ENCODE measurements around the gene SBF1.

SBF1 gene

DNA sequence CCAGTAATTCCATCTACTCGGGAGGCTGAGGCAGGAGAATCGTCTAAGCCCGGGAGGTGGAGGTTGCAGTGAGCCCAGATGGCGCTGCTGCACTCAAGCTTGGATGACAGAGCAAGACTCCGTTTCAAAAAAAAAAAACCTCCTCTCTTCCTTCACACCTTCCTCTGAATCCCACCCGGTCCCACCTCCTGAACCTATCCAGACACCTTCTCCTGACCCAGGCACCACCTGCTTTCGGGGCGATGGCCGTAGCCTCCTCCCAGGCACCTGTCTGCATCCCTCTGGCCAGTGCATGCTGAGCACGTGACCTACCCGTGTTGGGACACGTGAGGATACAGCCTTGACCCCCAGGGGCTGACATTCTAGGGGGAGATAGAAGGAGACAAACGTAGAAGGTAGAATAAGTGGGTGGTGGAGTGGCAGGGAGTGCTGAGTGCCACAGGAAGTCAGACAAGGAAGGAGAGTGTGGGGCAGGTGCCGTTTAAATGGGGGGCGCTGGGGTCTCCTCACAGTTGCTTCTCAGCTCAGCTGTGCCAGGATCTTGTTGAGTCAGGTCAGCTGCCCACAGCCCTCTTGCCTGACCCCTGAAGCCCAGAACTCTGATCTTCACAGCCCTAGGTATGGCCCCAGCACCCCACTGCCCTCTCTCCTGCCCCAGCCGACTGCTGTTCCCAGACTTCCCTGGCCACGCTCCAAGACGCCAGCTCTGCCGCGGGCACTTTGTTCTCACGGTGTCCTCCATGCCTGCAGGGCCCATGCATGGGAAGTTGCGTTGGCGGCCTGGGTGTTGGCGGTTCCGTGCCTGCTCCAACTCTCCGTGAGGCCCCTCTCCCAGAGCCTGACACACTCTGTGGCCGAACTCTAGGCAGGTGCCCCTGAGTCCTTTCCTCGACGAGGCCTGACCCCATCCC, 10.6 kb upstream of the SBF1 start:
- no peak for DNase-seq

DNA sequence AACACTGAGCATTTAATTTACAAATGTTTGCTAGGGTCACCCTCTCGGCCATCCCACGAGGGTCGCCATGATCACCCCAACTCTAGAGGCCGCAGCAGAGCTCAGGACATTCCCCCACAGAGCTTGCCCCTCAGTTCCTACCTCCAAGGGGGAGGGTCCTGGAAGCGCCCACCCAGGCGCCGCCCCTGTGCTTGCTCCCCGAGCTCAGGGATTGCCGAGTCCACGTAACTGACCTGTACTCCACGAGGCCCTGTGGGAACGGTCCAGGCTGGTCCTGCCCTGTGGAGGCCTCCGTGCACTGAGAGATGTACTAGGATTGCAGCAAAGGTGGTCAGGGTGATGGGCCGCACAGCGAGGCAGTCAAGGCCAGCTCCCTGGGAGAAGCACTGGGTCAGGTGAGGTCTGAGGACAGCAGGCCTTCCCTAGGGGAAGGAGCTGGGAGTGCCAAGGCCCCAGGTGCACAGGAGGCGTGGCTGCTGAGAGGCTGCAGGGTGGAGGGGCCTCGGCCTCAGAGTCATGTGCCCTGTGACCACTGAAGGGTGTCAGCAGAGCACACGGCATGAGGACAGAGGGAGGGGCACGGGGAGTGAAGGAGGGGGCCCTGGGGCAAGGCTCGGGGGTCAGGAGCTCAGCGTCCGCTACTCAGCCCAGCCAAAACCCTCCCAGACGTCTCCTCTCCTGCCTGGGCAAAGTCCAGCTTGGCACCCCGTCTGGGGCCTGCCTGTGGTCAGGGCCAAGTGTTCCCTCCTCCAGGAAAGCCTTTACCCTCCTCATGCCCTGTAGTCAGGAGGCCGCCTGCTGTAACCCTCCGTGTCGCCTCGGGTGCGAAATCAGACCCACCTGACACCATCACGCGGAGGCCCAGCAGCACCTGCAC, 9.4 kb upstream of the SBF1 start:
- DNase-seq, result no peak

DNA sequence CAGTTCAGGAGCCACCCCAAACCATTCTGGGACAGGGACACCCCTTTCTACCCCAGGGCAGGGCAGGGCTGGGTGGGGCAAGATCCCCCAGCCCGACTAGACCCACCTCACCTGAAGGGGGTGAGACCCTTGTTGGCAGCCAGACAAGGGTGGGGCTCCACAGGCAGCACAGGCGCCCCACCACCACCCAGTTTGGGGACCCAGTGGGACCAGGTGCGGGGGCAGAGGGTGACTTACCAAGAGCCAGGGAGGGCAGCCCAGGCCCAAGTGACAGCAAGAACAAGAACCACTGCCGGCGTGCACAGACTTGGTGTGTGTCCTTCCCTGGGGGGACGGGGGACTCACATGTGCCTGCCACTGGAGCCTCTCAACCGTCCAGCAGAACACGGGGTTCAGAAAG, 8.7 kb upstream of the SBF1 start:
- DNase-seq, result no peak

DNA sequence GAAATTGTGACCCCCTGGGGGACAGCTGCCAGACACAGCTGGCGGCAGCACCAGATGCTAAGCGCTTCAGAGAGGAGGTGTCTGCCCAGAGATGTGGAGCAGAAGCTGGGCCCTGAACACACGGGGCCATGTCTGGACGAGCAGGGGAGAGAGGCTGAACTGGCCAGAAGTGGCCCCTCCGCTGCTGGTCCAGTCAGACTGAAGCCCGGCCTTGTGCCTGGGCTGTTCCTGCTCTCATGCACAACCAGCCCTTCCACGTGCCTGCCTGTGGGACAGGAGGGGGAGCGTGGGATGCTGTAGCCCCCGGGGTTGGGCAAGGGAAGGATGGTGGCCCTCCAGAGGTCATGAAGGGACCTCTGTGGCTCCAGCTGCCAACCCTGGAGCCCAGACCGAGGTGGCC, 8.3 kb upstream of the SBF1 start:
- no peak for DNase-seq

DNA sequence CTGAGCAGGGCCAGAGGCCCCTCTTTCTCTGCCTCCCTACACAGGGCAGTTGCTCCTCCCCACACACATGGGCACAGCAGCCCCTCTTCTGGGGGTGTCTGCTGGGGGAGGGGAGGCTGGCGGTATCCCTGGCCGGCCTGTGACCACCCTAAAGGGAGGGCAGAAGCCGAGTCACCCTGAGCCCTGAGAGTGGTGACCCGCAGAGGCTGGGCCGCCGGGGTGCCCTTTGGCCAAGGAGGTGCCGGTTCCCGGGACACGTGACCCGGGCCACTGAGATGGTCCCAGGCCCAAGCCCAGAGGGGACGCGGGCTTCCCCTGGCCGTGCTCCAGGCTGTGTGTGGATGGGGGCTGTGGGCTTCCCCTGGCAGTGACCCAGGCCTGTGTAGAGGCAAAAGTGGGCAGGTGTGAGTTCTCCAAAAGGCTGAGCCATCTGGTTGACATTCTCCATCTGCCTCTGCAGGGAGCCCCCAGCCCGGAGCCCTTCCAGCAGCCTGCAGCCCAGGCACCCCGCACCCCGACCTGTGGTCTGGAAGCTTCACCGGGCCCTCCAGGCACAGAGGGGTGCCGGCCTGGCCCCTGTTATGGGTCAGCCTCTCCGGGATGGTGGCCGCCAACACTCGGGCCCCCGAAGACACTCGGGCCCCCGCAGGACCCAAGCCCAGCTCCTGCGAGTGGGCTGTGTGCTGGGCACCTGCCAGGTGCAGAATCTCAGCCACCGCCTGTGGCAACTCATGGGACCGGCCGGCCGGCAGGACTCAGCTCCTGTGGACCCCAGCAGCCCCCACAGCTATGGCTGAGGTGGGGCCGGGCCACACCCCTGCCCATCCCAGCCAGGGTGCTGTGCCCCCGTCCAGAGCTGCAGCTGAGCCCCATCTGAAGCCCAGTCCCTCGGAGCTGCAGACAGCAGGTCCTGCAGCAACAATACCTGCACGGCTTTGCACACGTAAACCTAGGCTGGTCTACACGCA, 7.6 kb upstream of the SBF1 start:
- DNase-seq, result no peak

DNA sequence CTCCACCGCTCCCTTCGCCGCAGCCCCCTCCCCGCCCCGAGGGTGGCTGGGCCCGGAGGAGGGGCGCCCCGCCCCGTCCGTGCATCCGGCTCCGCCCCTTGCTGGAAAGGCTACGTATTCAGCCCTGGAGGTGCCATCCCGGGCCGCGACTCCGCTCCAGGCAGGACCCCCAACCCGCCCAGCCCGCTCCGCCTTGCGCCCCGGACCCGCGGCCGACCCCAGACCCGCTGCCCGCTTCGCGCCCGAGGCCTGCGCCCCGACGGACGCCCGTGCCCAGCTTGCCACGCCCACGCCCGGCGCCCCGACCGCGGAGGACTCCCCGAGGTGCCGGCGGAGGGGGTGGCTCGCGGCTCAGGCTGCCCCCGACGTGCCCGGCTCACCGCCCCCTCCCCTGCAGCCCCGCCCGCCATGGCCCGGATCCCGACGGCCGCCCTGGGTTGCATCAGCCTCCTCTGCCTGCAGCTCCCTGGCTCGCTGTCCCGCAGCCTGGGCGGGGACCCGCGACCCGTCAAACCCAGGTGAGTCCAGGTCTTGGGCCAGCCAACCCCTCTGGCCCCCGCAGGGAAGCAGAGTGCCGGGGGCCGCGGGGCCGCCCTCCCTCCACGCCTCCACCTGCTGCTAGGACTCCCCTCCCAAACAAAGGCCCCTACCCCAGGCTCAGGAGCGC, 6.7 kb upstream of the SBF1 start, which contains the start of gene ADM2:
Gene ADM2, plus strand, starts transcription at position 104 of the 667 bp plus-strand sequence. Its CDS starts 305 bp downstream, at position 409.
- DNase-seq, result peak; percentile 19 to 55 (median 30)

DNA sequence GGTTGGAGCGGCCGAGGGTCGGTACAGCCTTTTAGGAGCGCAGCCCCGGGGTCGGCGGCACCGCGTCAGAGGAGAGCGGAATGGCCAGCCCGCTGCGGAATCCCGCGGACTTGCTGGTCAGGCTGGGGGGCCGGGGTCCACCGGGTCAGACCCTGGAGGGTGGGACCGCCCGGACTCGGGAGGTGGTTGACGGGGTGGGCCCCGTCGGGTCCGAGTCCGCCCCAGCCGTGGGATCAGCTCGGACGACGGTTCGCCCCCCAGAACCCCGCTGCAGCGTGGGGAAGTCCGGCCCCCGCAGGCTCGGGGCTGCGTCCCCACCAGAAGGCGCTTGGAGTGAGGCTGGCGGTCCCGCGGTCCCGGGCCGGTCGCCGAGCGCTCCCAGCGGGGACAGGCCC, 6.2 kb upstream of the SBF1 start:
- no peak for DNase-seq

DNA sequence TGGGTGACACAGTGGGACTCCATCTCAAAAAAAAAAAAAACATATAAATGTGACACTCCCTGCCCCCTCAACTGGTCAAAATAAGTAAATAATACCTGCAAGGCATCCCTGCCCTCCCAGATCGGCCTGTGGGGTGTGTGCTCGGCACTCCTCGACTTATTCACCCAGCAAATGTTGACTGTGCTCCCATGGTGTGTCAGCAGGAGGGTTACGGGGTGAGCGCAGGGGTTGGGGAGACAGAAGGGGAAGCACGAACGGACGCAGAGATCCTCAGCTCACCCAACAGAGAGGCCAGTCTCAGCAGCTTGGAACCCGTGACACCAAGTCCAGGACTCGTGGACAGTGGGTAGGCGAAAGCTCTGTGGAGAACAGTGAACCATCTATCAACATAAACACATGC, 4.9 kb upstream of the SBF1 start:
- DNase-seq, result peak; percentile 39 to 62 (median 52)

DNA sequence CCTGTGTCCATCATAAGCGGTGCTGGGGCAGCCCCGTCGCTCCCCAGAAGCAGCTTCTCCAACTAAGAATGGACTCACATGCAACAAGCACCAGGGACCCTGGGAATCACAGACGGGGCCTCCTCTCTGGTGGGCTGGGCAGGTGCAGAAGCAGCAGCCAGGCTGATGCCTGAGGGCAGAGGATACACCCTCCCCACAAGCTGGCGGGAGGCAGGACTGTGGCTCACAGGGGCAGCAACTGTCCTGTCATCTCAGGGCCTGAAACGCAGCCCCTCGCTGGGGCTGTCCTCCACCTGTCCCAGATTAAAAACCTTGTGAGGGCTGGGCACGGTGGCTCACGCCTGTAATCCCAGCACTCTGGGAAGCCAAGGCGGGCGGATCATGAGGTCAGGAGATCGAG, 3.1 kb upstream of the SBF1 start:
- DNase-seq, result no peak

DNA sequence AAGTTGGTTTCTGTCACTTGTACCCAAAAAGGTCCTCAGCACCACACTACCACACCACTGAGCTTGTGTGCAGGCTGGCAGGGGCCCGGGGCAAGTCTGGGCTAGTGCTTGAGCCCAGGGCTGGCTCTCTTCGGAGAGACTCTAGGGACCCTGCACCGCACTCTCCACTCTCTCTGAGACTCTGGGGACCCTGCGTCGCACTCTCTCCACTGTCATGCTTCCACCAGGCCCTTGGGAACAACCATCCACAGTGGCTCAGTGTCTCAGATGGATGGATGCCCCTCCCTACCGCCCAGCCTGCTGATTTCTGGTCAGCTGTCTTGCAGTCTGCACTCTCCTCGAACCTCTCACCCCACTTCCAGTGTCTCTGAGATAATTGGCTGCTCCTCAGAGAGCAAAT, 2.0 kb upstream of the SBF1 start:
- DNase-seq, result no peak

DNA sequence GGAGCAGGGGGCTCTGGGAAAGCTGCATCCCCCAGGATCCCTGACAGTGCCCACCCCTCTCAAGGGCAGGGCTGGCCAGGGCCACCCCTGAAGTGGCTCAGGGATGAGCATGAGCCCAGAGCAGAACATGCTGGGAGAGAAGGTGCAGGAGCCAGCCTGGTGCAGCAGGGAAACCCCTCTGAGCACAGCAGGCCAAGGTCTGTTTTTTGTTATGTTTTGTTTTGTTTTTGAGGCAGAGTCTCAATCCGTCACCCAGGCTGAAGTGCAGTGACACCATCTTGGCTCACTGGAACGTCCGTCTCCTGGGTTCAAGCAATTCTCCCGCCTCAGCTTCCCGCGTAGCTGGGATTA, 792 bp upstream of the SBF1 start:
- no peak for DNase-seq

DNA sequence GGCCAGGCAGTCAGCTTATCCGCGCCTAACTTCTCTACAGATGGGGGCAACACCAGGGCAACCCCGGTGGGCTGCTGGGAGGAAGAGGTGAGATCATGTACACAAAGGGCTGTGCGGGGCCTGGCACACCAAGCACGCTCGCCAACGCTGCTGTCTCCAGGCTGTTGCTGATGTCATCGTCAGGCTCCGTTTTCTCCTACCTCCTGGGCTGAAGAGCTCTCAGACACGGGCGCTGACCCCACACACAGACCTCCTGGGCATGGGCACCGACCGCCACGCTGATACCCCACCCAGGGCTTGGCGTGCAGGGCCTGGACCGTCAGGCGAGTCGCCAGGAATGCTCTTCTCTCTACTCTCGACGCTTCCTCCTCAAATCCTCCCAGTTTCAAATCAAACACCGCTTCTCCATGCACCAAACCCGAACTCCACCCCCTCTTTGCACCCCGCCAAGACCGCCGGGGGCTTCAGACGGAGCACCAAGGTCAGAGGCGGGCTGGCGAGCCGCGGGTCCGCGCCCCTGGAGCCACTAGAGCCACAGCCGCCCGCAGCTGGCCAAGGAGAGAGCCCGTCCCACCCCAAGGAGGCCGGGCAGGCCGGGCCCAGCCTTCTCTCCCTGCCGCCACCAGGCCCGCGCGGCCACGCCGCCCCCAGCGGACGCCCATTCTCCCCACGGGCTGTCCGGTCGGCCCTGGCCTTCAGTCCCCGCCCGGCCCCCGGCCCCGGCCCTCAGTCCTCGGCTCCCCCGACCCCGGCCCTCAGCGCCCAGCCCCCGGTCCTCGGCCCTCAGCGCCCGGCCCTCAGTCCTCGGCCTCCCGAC, 772 bp downstream of the SBF1 start:
- DNase-seq, result peak; percentile 53 to 77 (median 62)

DNA sequence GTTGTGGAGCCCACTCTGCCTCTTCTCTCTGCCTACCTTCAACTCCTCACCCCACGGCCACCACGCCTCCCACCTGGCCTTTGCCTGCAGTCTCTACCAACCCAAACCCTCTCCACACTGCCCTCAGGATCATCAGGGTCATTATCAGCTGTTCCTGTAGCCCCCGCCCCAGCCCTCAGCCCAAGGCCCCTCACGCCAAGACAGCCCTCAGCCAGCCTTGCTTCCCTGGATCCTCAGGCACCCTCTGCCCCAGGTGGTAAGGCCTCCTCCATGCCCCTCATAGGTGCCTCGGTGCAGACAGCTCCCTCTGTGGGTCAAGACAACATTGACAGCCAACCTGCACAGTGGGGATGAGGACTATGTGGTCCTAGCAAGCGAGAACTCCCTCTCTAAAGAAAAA, 1.7 kb downstream of the SBF1 start:
- no peak for DNase-seq

DNA sequence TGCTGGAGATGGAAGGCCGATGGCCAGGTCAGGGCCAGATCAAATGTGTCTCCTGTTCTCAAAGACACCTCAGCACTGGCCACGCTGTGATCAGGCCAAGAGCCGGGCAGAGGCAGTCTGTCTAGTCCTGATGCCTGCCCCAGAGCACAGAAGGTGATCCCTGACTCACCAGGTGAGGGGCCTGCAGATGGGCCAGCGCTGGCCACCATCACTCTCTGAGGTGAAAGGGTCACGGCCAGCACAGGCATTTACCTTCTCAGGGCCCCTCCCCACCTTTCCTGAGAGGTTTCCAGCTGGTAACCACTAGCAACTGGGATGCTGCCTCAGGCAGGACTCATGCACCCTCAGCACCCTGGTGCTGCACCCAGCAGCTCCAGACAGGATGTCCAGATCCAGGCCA, 2.9 kb downstream of the SBF1 start:
- DNase-seq, result no peak

DNA sequence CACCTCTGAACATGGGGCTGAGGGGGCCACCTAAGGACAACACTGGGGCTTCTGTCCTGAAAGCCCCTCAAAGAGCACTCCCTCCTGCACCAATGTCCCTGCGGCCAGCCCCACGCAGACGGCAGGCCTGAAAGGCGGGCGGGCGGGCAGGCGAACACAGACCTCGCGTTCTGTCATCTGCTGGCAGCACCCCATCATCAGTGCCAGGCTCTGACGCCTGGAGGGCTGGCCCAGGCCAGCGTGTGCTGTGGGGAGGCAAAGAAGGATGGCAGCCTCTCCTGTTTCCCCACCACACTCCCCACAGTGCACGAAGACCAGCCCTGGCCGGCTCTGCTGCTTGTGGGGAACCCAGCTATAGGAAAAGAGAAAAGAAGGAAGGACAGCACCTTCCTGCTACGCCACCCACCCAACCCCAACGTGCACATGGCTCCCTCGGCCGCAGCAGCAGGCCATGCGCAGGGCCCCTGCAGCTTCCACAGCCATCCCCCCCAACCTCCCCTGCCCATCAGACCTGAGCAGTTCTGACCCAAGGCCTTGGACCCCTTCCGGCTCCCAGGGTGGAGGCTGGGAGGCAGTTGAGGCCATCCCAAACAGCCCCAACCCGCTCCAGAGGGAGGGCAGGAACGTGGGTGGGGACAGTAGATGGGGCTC, 3.5 kb downstream of the SBF1 start:
- DNase-seq, result no peak

DNA sequence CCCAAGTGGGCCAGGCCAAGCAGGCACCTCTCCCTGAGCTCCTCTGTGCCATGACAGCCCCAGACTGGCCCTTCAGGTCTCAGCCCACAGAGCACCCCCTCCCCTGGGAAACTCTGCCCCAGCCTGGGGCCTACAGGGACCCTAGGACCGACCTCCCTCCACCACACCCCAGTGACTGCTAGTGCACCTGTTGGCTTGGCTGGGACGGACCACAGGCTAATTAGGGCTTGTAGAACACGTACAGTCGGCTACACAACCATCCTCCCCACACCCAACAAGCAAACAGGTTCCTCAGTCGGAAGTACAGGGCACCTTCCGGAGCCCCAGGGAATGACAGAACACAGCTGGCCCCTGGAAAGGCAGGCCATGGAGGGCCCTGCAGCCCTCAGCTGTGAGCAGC, 4.3 kb downstream of the SBF1 start:
- DNase-seq, result no peak

DNA sequence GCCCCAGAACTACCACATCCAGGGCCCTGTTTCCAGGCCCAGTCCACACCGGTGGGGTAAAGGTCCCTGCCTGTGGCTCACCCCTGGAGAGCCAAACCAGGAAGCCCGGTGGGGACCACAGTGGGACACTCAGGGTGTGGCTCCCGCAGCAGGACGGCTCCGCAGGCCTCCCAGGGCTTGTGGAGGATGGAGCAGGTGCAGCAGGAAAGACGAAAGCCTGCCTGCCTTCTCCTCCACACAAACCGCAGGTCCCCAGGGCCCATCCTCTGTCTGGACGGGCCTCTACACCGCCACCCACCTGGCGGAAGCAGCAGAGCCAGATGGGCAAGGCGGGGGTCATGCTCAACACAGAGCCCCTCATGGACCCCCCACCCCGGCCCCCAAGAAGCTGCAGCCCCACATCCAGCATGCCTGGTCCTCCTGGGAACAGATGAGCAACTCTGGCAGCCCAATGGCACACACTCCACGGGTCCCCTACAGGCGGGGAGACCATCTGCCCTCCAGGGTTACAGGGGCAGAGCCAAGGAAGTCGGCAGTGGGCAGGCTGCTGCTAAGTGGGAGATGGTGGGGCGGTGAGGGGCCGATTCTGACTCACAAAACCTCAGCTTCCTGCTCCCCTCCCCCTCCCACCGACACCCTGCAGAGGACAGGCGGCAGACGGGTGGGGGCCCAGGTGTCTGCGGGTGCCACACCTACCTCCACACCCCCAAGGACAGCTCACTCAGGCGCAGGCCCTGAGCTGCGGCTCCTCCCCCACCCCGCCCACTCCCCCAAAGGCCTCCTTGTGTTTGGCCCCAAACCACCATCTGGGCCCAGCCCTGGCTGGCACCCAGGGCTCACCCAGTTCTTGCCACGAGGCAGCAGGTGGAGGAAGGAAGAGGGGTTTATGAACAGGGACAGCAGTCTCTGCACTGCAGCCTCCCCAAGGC, 5.2 kb downstream of the SBF1 start:
- DNase-seq, result peak in 2 of 3 donors; percentile 26 to 38

DNA sequence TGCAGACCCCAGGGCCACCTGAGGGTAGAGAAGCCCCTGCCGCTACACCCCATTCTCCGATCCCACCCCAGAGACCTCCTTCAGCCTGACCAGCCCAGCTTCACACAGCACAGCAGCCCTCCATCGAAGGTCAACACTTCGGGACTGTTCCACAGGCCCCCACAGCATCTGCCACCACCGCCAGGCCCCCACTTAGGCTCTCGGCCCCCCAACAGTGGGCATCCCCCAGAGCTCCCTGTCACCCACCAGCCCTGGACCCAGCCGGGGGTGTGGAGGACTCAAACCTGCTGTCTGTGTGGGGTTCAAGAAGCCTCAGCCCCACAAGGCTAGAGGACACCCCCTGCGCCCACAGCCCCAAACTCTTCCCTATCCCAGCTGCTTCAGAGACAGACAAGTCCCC, 6.2 kb downstream of the SBF1 start:
- no peak for DNase-seq

DNA sequence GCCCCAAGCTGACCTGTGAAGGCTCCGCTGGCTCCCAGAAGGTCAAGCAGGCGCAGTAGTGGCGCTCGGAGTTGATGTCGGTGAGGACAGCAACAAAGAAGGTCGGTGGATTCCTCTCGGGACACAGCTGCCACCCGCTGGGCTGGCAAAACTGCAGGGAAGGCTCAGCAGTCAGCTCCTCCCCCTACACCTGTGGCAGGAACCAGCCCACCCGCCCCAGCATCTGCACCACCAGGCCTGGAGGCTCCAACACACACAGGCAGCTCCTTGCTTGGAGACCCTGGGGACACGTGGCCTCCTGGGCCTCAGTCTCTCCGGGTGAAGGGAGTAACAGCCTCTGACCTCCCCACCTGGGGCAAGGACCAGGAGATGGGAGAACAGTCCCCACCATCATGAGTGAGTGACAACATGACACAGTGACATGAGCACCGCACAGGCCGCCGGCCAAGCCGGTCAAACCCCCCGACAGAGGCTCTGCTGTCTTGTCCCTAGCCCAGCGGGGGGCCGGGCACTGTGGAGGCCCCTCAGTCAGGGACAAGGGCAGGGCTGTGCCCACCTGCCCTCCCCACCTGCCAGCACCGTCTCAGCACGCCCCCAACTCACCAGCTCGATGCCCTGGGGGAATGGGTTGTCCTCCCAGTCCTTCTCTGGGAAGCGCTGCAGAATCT, 6.9 kb downstream of the SBF1 start:
- no peak for DNase-seq
